PC-3 (cell line): ENCODE results near the gene KCNJ6. TPM values are rescaled to one million over a fixed set of nuclear protein-coding genes. Genes with fewer than 3 reads are reported as not detected.

Experiments used
- ATAC-seq: fragments of 200-7000 bp; cut with Tn5 transposase; 2 replicates; pipeline ENCODE4 v1.9.1; 2020; ENCODE audit warnings: mild to moderate bottlenecking, moderate library complexity
- BruUV-seq: library from RNA; stranded (reverse); fragments of 400-500 nt; replicated peaks from 2 replicates; lab custom pipeline; 2021; lab: Mats Ljungman, UMichigan
- CTCF ChIA-PET: fragments of 300-600 bp; sonication (Branson Sonifier 250); formaldehyde crosslinking; loops from one replicate; lab custom pipeline; 2022; ENCODE audit warnings: antibody characterized with exemption; lab: Charles Lee
- POLR2A ChIA-PET: fragments of 300-600 bp; sonication (Branson Sonifier 250); formaldehyde crosslinking; loops from one replicate; lab custom pipeline; 2022; ENCODE audit warnings: antibody characterized with exemption; ENCODE audit not compliant: unreplicated experiment; lab: Charles Lee
- DNase-seq: peaks from one replicate; pipeline ENCODE4 v3.0.0-alpha.2; 2015
- H2AFZ ChIP-seq: fragments of 300-600 bp; sonication (generic); 2 replicates; pipeline ENCODE4 v1.6.0; 2016; ENCODE audit warnings: antibody characterized with exemption, low read length
- H3F3A ChIP-seq: fragments of 300-600 bp; sonication (generic); one replicate; pipeline ENCODE4 v1.6.0; 2017; ENCODE audit warnings: antibody characterized with exemption, low read length, control low read depth, mild to moderate bottlenecking; ENCODE audit not compliant: unreplicated experiment
- H3K27ac ChIP-seq: fragments of 300-600 bp; sonication (generic); 2 replicates; pipeline ENCODE4 v1.5.1; 2016; ENCODE audit warnings: mild to moderate bottlenecking, low read length
- H3K27me3 ChIP-seq: fragments of 300-600 bp; sonication (generic); 2 replicates; pipeline ENCODE4 v1.6.1; 2016; ENCODE audit warnings: low read length, mixed read lengths
- H3K36me3 ChIP-seq: fragments of 300-600 bp; sonication (generic); 2 replicates; pipeline ENCODE4 v1.6.1; 2016; ENCODE audit warnings: low read depth, mixed run types, low read length, mixed read lengths
- H3K4me1 ChIP-seq: fragments of 300-600 bp; sonication (generic); 2 replicates; pipeline ENCODE4 v1.5.1; 2016; ENCODE audit warnings: low read length; ENCODE audit not compliant: insufficient read depth
- H3K4me2 ChIP-seq: fragments of 300-600 bp; sonication (generic); 2 replicates; pipeline ENCODE4 v1.6.0; 2016; ENCODE audit warnings: low read length
- H3K4me3 ChIP-seq: fragments of 300-600 bp; sonication (generic); 2 replicates; pipeline ENCODE4 v1.5.1; 2016; ENCODE audit warnings: mild to moderate bottlenecking, low read length, mixed read lengths
- H3K79me2 ChIP-seq: fragments of 300-600 bp; sonication (generic); 2 replicates; pipeline ENCODE4 v1.6.1; 2017; ENCODE audit warnings: low read length, mixed read lengths
- H3K9ac ChIP-seq: fragments of 300-600 bp; sonication (generic); 2 replicates; pipeline ENCODE4 v1.6.0; 2016; ENCODE audit warnings: mild to moderate bottlenecking, low read length
- H3K9me2 ChIP-seq: fragments of 300-600 bp; sonication (generic); replicated peaks from 2 replicates; pipeline ENCODE4 v1.6.1; 2016; ENCODE audit warnings: mixed run types, low read length, mixed read lengths
- H3K9me3 ChIP-seq: fragments of 300-600 bp; sonication (generic); 2 replicates; pipeline ENCODE4 v1.6.1; 2016; ENCODE audit warnings: low read length, mixed read lengths
- H4K20me1 ChIP-seq: fragments of 300-600 bp; sonication (generic); 2 replicates; pipeline ENCODE4 v1.6.1; 2016; ENCODE audit warnings: low read length, mixed read lengths
- EZH2 ChIP-seq: fragments of 300-600 bp; sonication (generic); IDR thresholded peaks from one replicate; pipeline ENCODE4 v1.6.1; 2017; ENCODE audit warnings: antibody characterized with exemption, mild to moderate bottlenecking, low read length; ENCODE audit not compliant: unreplicated experiment
- EZH2phosphoT487 ChIP-seq: fragments of 300-600 bp; sonication (generic); IDR thresholded peaks from 2 replicates; pipeline ENCODE4 v1.6.1; 2018; ENCODE audit warnings: mild to moderate bottlenecking, antibody characterized with exemption, low read length, borderline replicate concordance
- intact Hi-C: fragments of 100-400 bp; cut with micrococcal nuclease; formaldehyde crosslinking; loops from 2 replicates; pipeline ENCODE4 v1.9.0; 2023
- total RNA-seq: library from RNA; depleted of rRNA; stranded (reverse); fragments of >200 nt; gene quantifications from 2 replicates; pipeline ENCODE4 v1.2.3, GENCODE V29; 2014
- TF ChIP-seq, protein P1 (sequence below): fragments of 300-600 bp; sonication (generic); conservative IDR thresholded peaks from 2 replicates; pipeline ENCODE4 v1.5.1; 2017; ENCODE audit warnings: antibody characterized with exemption, low read depth, mild to moderate bottlenecking, low read length

Gene KCNJ6
- total RNA-seq, 1 experiment from 2014 or later = not detected

DNA sequence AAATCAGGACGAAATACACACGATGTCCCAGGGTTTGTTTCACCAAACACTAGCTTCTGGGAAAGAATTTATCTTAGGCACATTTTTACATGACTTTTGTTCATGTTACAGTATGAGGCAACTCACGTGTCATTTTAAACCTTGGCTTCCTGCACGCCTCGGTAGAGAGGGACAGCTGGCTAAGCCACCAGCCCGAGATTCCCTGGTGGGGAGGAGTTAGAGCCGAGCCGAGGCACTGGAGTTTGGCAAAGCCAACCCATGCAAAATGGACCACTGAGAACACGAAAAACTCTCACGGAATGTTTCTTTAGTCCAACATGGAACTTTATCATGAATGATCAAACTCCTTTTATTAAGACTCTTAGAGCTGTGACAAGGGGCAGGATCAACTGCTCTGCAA, 309.7 kb downstream of the KCNJ6 start:
- no peak overlapping the region for H3K27ac ChIP-seq
- CTCF ChIA-PET = no interaction called here
- no peaks in the 10 kb centered on the region for H3K9me2 ChIP-seq
- H3K4me1 ChIP-seq = no peaks in the 10 kb centered on the region
- no peak overlapping the region for H3K4me3 ChIP-seq
- no peaks in the 10 kb centered on the region for H3K9me3 ChIP-seq
- TF ChIP-seq EZH2 (no peak), EZH2phosphoT487 (no peak)
- TF ChIP-seq, protein P1, sequence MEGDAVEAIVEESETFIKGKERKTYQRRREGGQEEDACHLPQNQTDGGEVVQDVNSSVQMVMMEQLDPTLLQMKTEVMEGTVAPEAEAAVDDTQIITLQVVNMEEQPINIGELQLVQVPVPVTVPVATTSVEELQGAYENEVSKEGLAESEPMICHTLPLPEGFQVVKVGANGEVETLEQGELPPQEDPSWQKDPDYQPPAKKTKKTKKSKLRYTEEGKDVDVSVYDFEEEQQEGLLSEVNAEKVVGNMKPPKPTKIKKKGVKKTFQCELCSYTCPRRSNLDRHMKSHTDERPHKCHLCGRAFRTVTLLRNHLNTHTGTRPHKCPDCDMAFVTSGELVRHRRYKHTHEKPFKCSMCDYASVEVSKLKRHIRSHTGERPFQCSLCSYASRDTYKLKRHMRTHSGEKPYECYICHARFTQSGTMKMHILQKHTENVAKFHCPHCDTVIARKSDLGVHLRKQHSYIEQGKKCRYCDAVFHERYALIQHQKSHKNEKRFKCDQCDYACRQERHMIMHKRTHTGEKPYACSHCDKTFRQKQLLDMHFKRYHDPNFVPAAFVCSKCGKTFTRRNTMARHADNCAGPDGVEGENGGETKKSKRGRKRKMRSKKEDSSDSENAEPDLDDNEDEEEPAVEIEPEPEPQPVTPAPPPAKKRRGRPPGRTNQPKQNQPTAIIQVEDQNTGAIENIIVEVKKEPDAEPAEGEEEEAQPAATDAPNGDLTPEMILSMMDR = no peak
- H2AFZ ChIP-seq = no peak overlapping the region
- intact Hi-C loops = no loop called here
- H3K36me3 ChIP-seq = no peaks in the 10 kb centered on the region
- H3K9ac ChIP-seq = no peak overlapping the region
- ATAC-seq (no peak), DNase-seq (no peak)
- H3K79me2 ChIP-seq = no peaks in the 10 kb centered on the region
- POLR2A ChIA-PET = no interaction called here
- no TSS peak for BruUV-seq
- H3F3A ChIP-seq = no peaks in the 10 kb centered on the region
- no peak overlapping the region for H3K4me2 ChIP-seq
- peaks cover 27% of the 10 kb centered on the region for H3K27me3 ChIP-seq
- no peaks in the 10 kb centered on the region for H4K20me1 ChIP-seq

DNA sequence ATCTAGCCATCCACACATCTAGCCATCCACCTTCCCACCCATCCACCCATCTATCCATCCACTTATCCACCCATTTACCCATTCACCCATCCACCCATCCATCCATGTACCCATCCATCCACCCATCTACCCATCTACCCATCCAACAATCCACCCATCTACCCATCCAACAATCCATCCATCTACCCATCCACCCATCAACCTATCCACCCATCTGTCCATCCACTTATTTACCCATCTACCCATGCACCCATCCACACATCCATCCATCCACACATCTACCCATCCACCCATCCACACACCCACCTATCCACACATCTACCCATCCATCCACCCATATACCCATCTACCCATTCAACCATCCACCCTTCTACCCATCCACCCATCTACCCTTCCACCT, 311.3 kb downstream of the KCNJ6 start:
- no TSS peak for BruUV-seq
- CTCF ChIA-PET = no interaction called here
- Histone ChIP-seq H3K4me2 (no peak overlapping the region), H3K9ac (no peak overlapping the region), H3K79me2 (no peaks in the 10 kb centered on the region), H2AFZ (no peak overlapping the region), H3F3A (no peaks in the 10 kb centered on the region), H3K27me3 (peaks cover 40% of the 10 kb centered on the region), H3K4me1 (no peaks in the 10 kb centered on the region), H3K27ac (no peak overlapping the region), H3K9me2 (no peaks in the 10 kb centered on the region), H4K20me1 (no peaks in the 10 kb centered on the region), H3K9me3 (no peaks in the 10 kb centered on the region), H3K4me3 (no peak overlapping the region), H3K36me3 (no peaks in the 10 kb centered on the region)
- DNase-seq = no peak
- POLR2A ChIA-PET = no interaction called here
- intact Hi-C loops = no loop called here
- ATAC-seq = no peak
- TF ChIP-seq EZH2 (no peak), EZH2phosphoT487 (no peak)
- TF ChIP-seq, protein P1 = no peak

DNA sequence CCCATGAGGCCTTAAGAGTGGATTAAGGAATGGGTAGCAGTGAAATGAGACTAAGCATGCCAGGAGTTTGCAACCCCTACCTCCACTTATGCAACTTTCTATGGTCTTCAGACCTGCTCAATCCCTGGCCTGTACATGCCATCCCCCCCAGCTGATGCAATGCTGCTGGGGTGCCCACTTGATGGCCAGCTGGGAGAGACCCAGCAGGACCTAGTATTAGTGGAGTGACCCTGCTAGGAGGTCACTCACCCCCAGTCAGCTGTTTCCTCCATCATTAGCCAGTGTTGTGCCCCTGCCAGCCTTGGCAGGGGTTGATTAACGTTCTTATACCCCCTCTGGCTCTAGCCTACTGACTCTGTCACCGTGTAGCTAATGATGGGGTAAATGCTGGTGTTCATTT, 313.1 kb downstream of the KCNJ6 start:
- H3K9me2 ChIP-seq = no peaks in the 10 kb centered on the region
- peaks cover 45% of the 10 kb centered on the region for H3K27me3 ChIP-seq
- ChIA-PET CTCF (no interaction called here), POLR2A (no interaction called here)
- DNase-seq (no peak), ATAC-seq (no peak)
- H3K27ac ChIP-seq = no peak overlapping the region
- BruUV-seq = no TSS peak
- TF ChIP-seq, protein P1 = no peak
- no peak for TF ChIP-seq EZH2phosphoT487
- no peak for TF ChIP-seq EZH2
- no peak overlapping the region for H2AFZ ChIP-seq
- no peaks in the 10 kb centered on the region for H4K20me1 ChIP-seq
- no peaks in the 10 kb centered on the region for H3K79me2 ChIP-seq
- H3K4me1 ChIP-seq = no peaks in the 10 kb centered on the region
- H3K36me3 ChIP-seq = no peaks in the 10 kb centered on the region
- intact Hi-C loops = no loop called here
- no peaks in the 10 kb centered on the region for H3F3A ChIP-seq
- H3K9ac ChIP-seq = no peak overlapping the region
- no peak overlapping the region for H3K4me2 ChIP-seq
- no peaks in the 10 kb centered on the region for H3K9me3 ChIP-seq
- no peak overlapping the region for H3K4me3 ChIP-seq
